C4-2B (cell line): ENCODE measurements around the gene RNF34.

Experiments used
- H3K27ac ChIP-seq: fragments of 450-650 bp; 2 replicates; pipeline ENCODE4 v1.5.1; 2017
- ZFX ChIP-seq: fragments of 450-650 bp; IDR thresholded peaks from 2 replicates; pipeline ENCODE4 v1.6.1; 2017
- TF ChIP-seq, protein P1 (sequence below): fragments of 450-650 bp; conservative IDR thresholded peaks from 2 replicates; pipeline ENCODE4 v1.5.1; 2017; ENCODE audit warnings: mild to moderate bottlenecking

Gene RNF34

DNA sequence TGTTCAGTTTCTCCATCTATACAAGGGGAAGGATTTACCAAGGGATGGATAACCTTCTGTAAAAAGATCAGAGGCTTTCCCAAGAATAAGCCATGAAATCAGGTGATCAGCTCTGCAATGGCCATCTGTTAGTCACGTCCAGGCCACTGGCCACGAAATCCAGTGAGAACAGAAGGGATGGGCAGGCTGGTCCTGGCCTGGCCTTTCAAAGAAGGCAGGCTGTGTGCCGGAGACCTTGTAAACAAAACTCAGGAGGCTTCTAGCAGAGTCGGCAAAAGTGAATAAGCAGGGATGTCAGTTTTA is 68.5 kb downstream of the RNF34 start:
- no peak overlapping the region for H3K27ac ChIP-seq
- TF ChIP-seq ZFX = no peak
- TF ChIP-seq, protein P1, sequence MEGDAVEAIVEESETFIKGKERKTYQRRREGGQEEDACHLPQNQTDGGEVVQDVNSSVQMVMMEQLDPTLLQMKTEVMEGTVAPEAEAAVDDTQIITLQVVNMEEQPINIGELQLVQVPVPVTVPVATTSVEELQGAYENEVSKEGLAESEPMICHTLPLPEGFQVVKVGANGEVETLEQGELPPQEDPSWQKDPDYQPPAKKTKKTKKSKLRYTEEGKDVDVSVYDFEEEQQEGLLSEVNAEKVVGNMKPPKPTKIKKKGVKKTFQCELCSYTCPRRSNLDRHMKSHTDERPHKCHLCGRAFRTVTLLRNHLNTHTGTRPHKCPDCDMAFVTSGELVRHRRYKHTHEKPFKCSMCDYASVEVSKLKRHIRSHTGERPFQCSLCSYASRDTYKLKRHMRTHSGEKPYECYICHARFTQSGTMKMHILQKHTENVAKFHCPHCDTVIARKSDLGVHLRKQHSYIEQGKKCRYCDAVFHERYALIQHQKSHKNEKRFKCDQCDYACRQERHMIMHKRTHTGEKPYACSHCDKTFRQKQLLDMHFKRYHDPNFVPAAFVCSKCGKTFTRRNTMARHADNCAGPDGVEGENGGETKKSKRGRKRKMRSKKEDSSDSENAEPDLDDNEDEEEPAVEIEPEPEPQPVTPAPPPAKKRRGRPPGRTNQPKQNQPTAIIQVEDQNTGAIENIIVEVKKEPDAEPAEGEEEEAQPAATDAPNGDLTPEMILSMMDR = no peak

DNA sequence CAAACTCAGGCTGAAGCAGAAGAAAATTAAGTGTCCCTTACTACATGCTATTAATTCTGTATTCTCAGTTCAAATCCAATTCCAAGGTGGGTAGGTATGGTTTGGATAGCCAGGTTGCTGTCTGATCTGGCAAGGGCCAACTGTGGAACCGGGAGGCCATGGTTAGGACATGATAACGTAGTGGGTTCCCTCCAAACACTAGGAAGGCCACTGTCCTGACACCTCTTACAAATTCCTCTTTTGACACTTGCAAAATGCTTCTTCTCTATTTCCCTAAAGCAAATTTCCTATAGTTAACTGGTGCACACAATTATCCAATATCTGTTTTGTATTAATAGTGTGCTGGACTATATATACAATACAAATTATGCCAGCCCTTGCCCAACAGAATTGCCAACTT is 70.8 kb downstream of the RNF34 start:
- TF ChIP-seq, protein P1 = no peak
- no peak for TF ChIP-seq ZFX
- no peak overlapping the region for H3K27ac ChIP-seq

DNA sequence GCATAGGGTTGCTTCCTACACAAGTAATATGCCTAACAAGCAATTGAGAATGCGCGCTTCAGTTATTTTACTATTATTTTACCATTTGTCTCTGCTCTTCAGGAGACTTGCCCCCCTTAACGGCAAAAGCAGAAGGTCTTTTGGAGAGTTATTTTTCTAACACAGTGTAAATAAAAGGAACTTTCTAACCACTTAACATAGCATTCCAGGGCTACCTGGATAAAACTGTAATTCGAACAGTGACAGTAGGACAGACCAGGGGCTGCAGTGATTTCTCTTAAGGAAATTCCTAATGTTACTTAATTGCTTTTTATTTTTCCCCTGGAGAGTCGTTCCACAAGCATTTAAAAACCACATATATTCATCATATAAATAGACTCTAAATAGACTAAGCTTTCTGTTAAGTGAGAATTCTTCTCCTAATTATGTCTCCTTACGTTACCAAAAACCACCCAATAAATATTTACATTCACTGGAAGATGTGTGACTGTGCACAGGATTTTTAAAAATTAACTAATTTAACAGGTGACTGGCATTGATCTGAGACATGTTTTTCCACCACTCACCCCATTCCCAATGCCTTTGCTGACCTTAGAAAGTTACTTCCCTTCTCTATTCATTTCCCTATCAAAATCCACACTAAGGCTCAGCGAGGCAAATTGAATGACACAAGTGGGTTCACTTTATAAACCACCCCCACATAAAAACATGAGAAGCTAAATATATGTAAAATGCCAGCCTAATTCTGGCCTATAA is 72.4 kb downstream of the RNF34 start:
- TF ChIP-seq ZFX = no peak
- TF ChIP-seq, protein P1 = no peak
- no peak overlapping the region for H3K27ac ChIP-seq
